Hepatocyte (in vitro differentiated cells): ENCODE results near the gene ADIG. TPM values are rescaled to one million over a fixed set of nuclear protein-coding genes. Genes with fewer than 3 reads are reported as not detected.

ENCODE experiments used
- DNase-seq: peaks from one replicate; pipeline ENCODE4 v3.0.0-alpha.2; 2016; ENCODE audit warnings: low spot score
- H2AFZ ChIP-seq: fragments of 200-600 bp; sonication (generic); 2 replicates; pipeline ENCODE4 v1.6.0; 2016; ENCODE audit warnings: antibody characterized with exemption, mild to moderate bottlenecking
- H3K27ac ChIP-seq: fragments of 200-600 bp; sonication (generic); 2 replicates; pipeline ENCODE4 v1.5.1; 2016; ENCODE audit warnings: mild to moderate bottlenecking
- H3K27me3 ChIP-seq: fragments of 200-600 bp; sonication (generic); 2 replicates; pipeline ENCODE4 v1.6.1; 2016
- H3K36me3 ChIP-seq: fragments of 200-600 bp; sonication (generic); replicated peaks from 2 replicates; pipeline ENCODE4 v1.5.1; 2016; ENCODE audit warnings: low read depth; ENCODE audit not compliant: insufficient read depth
- H3K4me1 ChIP-seq: fragments of 200-600 bp; sonication (generic); 2 replicates; pipeline ENCODE4 v1.5.1; 2016; ENCODE audit warnings: mild to moderate bottlenecking, moderate library complexity; ENCODE audit not compliant: insufficient read depth
- H3K4me2 ChIP-seq: fragments of 200-600 bp; sonication (generic); 2 replicates; pipeline ENCODE4 v1.6.0; 2016
- H3K4me3 ChIP-seq: fragments of 200-600 bp; sonication (generic); 2 replicates; pipeline ENCODE4 v1.5.1; 2016; ENCODE audit warnings: mild to moderate bottlenecking
- H3K79me2 ChIP-seq: fragments of 200-600 bp; sonication (generic); 2 replicates; pipeline ENCODE4 v1.6.0; 2017; ENCODE audit warnings: mild to moderate bottlenecking
- H3K9me2 ChIP-seq: fragments of 200-600 bp; sonication (generic); replicated peaks from 2 replicates; pipeline ENCODE4 v1.6.0; 2017; ENCODE audit warnings: mild to moderate bottlenecking; ENCODE audit not compliant: insufficient read depth
- H3K9me3 ChIP-seq: fragments of 200-600 bp; sonication (generic); 2 replicates; pipeline ENCODE4 v1.5.1; 2016; ENCODE audit warnings: low read depth, mild to moderate bottlenecking
- H4K20me1 ChIP-seq: fragments of 200-600 bp; sonication (generic); 2 replicates; pipeline ENCODE4 v1.6.0; 2016; ENCODE audit warnings: mild to moderate bottlenecking; ENCODE audit not compliant: insufficient read depth, poor library complexity, severe bottlenecking
- CTCF ChIP-seq: fragments of 200-600 bp; sonication (generic); IDR thresholded peaks from 2 replicates; pipeline ENCODE4 v1.5.1; 2016; ENCODE audit warnings: antibody characterized with exemption, mild to moderate bottlenecking; ENCODE audit not compliant: poor library complexity
- EZH2 ChIP-seq: fragments of 200-600 bp; sonication (generic); IDR thresholded peaks from 2 replicates; pipeline ENCODE4 v1.6.1; 2016; ENCODE audit warnings: antibody characterized with exemption, mild to moderate bottlenecking, borderline replicate concordance
- EZH2phosphoT487 ChIP-seq: fragments of 200-600 bp; sonication (generic); IDR thresholded peaks from one replicate; pipeline ENCODE4 v1.6.1; 2018; ENCODE audit warnings: antibody characterized with exemption, mild to moderate bottlenecking, low read depth, moderate library complexity; ENCODE audit not compliant: unreplicated experiment, severe bottlenecking
- WGBS: methylation state at CpG from one replicate; pipeline ENCODE4 v1.1.6; 2016; ENCODE audit warnings: low lambda C conversion rate; ENCODE audit errors: missing lambda C conversion rate; 5-methylcytosine and 5-hydroxymethylcytosine counted together
- polyA plus RNA-seq: library from polyadenylated mRNA; unstranded; fragments of >200 nt; fragmentation: Nextera tagmentation; extraction: Ambion mirVana; gene quantifications from 2 replicates; pipeline ENCODE4 v1.2.1, GENCODE V29; 2016
- total RNA-seq: library from RNA; depleted of rRNA; stranded (reverse); fragments of >200 nt; gene quantifications from 2 replicates; pipeline ENCODE4 v1.2.3, GENCODE V29; 2014

ADIG gene
- total and polyA plus RNA-seq, 2 experiments from 2014 or later = not detected

GRCh38 chr20:38538789-38539188 lies 42.2 kb upstream of the ADIG start:
- DNase-seq = no peak
- Histone ChIP-seq H3K79me2 (no peaks in the 10 kb centered on the region), H3K9me2 (no peaks in the 10 kb centered on the region), H3K4me1 (no peaks in the 10 kb centered on the region), H3K27ac (no peak overlapping the region), H4K20me1 (no peaks in the 10 kb centered on the region), H3K36me3 (peaks cover 6% of the 10 kb centered on the region), H3K4me2 (no peak overlapping the region), H2AFZ (no peak overlapping the region), H3K27me3 (no peaks in the 10 kb centered on the region), H3K9me3 (no peaks in the 10 kb centered on the region), H3K4me3 (no peak overlapping the region)
- no peak for TF ChIP-seq CTCF
- TF ChIP-seq EZH2phosphoT487 = no peak
- TF ChIP-seq EZH2 = no peak
- 100% methylated on average over 2 of the region's 2 CpGs for WGBS

GRCh38 chr20:38543014-38543906 lies 37.7 kb upstream of the ADIG start:
- no peaks in the 10 kb centered on the region for H3K4me1 ChIP-seq
- no peak for DNase-seq
- H3K4me2 ChIP-seq = no peak overlapping the region
- 87% methylated on average over 7 of the region's 7 CpGs for WGBS
- no peak overlapping the region for H3K27ac ChIP-seq
- H3K9me3 ChIP-seq = no peaks in the 10 kb centered on the region
- no peak overlapping the region for H2AFZ ChIP-seq
- no peaks in the 10 kb centered on the region for H3K27me3 ChIP-seq
- TF ChIP-seq EZH2phosphoT487 = no peak
- TF ChIP-seq CTCF = no peak
- no peak for TF ChIP-seq EZH2
- H3K36me3 ChIP-seq = peaks cover 6% of the 10 kb centered on the region
- no peaks in the 10 kb centered on the region for H3K79me2 ChIP-seq
- H3K4me3 ChIP-seq = no peak overlapping the region
- no peaks in the 10 kb centered on the region for H3K9me2 ChIP-seq
- H4K20me1 ChIP-seq = no peaks in the 10 kb centered on the region

GRCh38 chr20:38545771-38546170 lies 35.2 kb upstream of the ADIG start:
- Histone ChIP-seq H3K4me1 (no peaks in the 10 kb centered on the region), H3K27ac (no peak overlapping the region), H3K27me3 (no peaks in the 10 kb centered on the region), H3K4me3 (no peak overlapping the region), H3K4me2 (no peak overlapping the region), H3K79me2 (no peaks in the 10 kb centered on the region), H3K9me2 (no peaks in the 10 kb centered on the region), H3K9me3 (no peaks in the 10 kb centered on the region), H4K20me1 (no peaks in the 10 kb centered on the region), H2AFZ (no peak overlapping the region), H3K36me3 (peaks cover 6% of the 10 kb centered on the region)
- no peak for TF ChIP-seq EZH2phosphoT487
- no peak for TF ChIP-seq CTCF
- TF ChIP-seq EZH2 = no peak
- no peak for DNase-seq
- WGBS = 97% methylated on average over 2 of the region's 2 CpGs
